Stimulated activated memory B cell treated with anti-CD40 and anti-IgM and Interleukin-4, amounts not matched to agents 10 μg/mL and 1 μg/mL and 100 μg/mL, for 72 hours (primary cell): ENCODE results near the gene DDX49.

ENCODE experiments used
- ATAC-seq: fragments of 150-1000 bp; cut with Tn5 transposase; 2 replicates; pipeline ENCODE4 v1.10.0; 2021
- H3K27ac Mint-ChIP-seq: one replicate; pipeline ENCODE4 v1.8.0; 2022; ENCODE audit warnings: mild to moderate bottlenecking, mixed read lengths
- H3K27me3 Mint-ChIP-seq: one replicate; pipeline ENCODE4 v1.8.0; 2022; ENCODE audit warnings: mixed read lengths
- H3K36me3 Mint-ChIP-seq: one replicate; pipeline ENCODE4 v1.8.0; 2022; ENCODE audit warnings: mixed read lengths
- H3K4me1 Mint-ChIP-seq: one replicate; pipeline ENCODE4 v1.8.0; 2022; ENCODE audit warnings: mixed read lengths
- H3K4me3 Mint-ChIP-seq: one replicate; pipeline ENCODE4 v1.8.0; 2022; ENCODE audit warnings: mild to moderate bottlenecking, moderate library complexity, mixed read lengths
- H3K9me3 Mint-ChIP-seq: one replicate; pipeline ENCODE4 v1.8.0; 2022; ENCODE audit warnings: mixed read lengths

The DDX49 gene

DNA sequence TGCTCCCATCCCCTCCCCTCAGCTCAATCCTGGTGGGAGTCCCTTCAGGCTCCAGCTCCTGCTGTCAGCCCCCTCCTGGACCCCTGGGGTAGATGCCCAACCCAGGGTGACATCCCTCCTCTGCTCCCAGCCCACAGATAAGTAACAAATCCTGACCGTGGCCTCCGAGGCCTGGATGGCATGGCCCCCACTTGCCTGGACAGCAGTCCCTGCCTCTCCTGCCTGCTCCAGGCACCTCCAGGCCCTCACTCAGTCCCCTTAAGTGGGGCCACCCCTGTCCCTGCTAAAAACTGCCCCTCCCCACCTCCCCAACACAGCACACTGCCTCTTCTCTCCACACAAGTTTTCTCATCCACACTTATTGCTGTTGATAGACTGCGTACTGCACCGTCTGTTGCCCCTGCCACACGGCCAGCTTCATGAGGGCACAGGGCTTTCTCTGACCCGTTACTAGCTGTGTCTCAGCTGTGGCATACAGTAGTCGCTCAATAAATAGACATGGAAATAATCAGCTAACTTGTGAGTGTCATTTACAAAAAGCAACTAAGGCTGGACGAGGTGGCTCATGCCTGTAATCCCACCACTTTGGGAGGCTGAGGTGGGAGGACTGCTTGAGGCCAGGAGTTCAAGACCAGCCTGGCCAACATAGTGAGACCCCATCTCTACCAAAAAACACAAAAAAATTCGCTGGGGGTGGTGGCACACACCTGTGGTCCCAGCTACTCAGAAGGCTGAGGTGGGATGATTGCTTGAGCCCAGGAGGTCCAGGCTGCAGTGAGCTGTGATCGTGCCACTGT, 29.4 kb upstream of the DDX49 start:
- Mint-ChIP-seq H3K27ac (no peak overlapping the region), H3K4me3 (no peak overlapping the region), H3K9me3 (no peaks in the 10 kb centered on the region), H3K4me1 (peaks cover 2% of the 10 kb centered on the region), H3K27me3 (peaks cover 54% of the 10 kb centered on the region), H3K36me3 (no peaks in the 10 kb centered on the region)
- no peak for ATAC-seq

DNA sequence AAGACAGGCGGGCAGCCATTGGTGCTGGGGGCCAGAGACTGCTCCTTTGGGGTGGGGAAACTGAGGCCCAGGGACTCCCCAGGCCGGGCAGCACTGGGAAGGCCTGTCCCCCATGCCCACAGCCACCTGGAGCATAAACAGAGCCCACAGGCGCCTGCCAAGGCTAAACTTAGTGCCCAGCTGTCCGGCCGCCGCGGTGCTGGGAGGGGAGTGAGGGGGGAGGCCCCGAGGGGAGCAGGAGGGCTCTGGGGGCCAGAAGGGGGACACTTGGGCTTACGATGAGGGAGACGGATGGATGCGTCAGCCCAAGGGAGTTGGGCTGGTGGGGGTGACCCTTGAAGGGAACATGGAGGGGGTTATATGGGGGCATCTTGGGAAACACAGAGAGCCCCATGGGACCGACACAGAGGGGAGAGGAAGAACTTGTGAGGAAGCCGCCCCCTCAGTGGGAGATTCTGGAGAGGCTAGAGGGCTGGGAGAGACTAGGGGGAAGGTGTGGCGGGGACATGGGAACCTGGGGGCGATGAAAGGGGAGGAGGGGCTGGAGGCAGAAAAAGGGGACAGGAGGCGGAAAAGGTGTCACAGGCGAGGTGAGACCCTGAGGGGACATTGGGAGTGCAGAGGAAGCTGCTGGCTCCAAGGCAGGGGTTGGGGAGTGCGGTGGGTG, 25.8 kb upstream of the DDX49 start:
- peaks cover 2% of the 10 kb centered on the region for H3K36me3 Mint-ChIP-seq
- no peaks in the 10 kb centered on the region for H3K9me3 Mint-ChIP-seq
- no peak overlapping the region for H3K27ac Mint-ChIP-seq
- ATAC-seq, result no peak
- peaks cover 21% of the 10 kb centered on the region for H3K4me1 Mint-ChIP-seq
- H3K4me3 Mint-ChIP-seq, result no peak overlapping the region
- H3K27me3 Mint-ChIP-seq, result peaks cover 63% of the 10 kb centered on the region

DNA sequence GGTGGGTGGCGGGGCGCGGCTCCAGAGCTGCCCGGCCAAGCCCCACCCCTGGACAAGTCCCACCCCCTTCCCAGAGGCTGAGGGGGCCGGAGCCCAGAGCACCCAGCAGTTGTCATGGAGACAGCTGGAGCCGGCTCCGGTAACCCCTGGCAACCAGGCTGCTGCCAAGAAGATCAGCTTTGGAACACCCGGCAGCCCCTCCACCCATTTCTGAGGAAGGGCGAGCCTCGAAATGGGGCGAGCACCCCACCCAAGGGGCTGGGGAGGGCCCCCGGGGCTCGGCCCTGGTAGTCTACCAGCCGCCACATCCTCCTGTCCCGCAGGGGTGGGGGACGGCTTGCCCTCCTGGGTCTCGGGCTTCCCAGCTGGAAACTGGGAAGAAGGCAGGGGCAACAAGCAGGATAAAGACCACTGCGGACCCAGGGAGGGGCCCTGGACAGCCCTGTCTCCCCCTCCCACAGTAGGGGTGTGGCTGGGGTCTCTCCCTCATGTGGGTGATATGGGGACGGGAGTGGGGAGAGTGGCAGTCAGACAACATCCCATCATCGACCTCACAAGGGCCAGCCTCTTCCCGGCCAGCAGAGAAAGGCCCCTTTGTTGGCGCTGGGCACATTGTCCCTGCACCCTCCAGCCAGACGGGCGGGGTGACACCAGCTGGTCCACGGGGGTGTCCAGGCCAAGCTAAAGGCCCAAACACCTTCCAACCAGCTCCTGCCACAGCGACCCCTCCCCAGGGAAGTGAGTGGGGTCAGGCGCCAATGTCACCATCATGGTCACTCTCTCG, 25.1 kb upstream of the DDX49 start:
- no peak for ATAC-seq
- no peak overlapping the region for H3K27ac Mint-ChIP-seq
- H3K4me3 Mint-ChIP-seq, result no peak overlapping the region
- peaks cover 21% of the 10 kb centered on the region for H3K4me1 Mint-ChIP-seq
- H3K27me3 Mint-ChIP-seq, result peaks cover 58% of the 10 kb centered on the region
- H3K36me3 Mint-ChIP-seq, result peaks cover 9% of the 10 kb centered on the region
- H3K9me3 Mint-ChIP-seq, result no peaks in the 10 kb centered on the region

DNA sequence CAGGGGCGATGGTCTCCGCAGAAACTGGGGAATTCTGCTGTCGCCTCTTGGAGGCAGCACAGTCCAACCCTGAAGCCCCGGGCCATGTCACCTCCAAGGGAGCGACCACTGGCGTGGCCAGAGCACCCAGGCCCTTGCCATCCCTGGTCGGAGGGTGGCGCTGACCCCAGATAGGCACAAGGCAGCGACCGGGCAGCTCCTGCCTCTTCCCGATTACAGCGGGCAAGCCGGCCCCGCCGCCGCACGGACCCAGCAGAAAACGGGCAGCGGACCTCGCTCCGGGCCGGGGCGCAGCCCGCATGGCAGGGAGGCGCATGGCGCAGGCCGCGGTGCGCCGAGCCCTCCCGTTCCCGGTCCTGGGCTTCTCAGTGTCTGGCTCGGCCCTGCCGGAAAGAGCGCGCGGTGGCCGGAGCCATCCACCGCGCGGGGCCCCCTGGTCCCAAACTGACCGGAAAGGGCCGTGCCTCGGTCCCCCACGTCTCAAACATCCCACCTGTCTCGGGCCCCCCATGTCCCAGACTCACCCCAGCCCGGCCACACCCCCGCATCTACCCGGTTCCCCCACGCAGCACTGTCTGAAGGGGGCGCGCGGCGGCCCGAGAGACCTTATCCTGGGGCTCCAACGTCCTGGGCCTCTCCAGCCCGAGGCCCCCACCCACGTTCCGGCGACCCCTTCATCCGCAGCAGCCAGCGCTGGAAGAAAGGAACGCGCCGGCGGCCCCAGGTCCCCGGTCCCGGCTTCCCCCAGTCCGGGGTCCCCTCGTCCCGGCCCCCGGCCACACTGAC, 24.3 kb upstream of the DDX49 start:
- Mint-ChIP-seq H3K4me3 (peak overlapping the region; percentile 59), H3K27ac (no peak overlapping the region), H3K9me3 (no peaks in the 10 kb centered on the region), H3K27me3 (peaks cover 50% of the 10 kb centered on the region), H3K4me1 (peaks cover 21% of the 10 kb centered on the region), H3K36me3 (peaks cover 17% of the 10 kb centered on the region)
- ATAC-seq, result no peak

DNA sequence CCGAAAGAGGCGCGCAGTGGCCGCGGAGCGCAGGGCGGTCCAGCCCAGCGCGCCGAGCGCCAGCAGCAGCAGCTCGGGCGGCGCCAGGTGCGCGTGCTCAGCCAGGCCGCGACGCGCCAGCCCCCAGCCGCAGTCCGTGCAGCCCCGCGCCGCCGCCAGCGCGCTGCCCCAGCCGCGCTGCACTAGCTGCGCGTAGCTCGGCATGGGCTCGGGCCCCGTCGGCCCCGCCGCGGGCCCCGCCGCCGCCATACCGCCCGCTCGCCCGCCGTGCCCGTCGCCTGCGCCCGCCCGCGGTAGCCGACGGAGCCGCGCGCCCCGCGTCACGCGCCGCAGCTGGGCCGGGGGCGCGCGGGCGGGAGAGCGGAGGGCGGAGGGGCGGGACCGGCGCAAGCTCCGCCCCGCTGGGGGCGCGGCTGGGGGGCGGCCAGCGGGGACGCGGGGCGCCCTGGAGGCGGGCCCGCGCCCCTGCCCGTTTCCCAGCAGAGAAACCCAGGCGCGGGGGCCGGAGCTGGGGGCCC, 23.6 kb upstream of the DDX49 start, which contains the start of gene CERS1:
CERS1 (minus strand) TSS at position 335 of the 518 bp plus-strand sequence; CDS start at position 249, 86 bp downstream.
- peaks cover 46% of the 10 kb centered on the region for H3K27me3 Mint-ChIP-seq
- no peak within 1 kb of the TSS for H3K27ac Mint-ChIP-seq
- H3K36me3 Mint-ChIP-seq, result peaks cover 23% of the 10 kb centered on the region
- H3K4me3 Mint-ChIP-seq, result peak within 1 kb of the TSS; percentile 69
- H3K9me3 Mint-ChIP-seq, result no peaks in the 10 kb centered on the region
- peak; percentile 22 for ATAC-seq
- H3K4me1 Mint-ChIP-seq, result peaks cover 21% of the 10 kb centered on the region

DNA sequence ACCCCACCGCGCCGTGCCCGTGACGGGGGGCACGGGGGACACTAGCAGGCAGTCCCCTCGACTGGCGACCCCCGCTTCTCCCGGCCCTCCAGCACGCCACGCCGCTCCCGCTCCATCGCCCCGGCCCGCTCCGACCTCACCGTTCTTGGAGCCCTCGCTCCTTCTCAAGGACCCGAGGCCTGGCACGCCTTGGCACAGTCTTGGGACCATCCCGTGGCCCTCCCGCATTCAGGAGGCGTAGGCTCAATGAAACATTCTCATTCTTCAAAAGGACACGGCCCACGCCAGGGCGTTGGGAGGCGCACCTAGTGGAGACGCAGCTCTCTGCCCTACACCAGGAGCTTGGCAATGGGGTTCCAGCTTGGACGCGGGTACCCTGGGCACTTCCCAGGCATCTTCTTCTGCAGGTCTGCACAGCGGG, 23.1 kb upstream of the DDX49 start:
- H3K9me3 Mint-ChIP-seq, result no peaks in the 10 kb centered on the region
- H3K36me3 Mint-ChIP-seq, result peaks cover 27% of the 10 kb centered on the region
- peak overlapping the region; percentile 69 for H3K4me3 Mint-ChIP-seq
- peaks cover 46% of the 10 kb centered on the region for H3K27me3 Mint-ChIP-seq
- H3K4me1 Mint-ChIP-seq, result peaks cover 21% of the 10 kb centered on the region
- no peak for ATAC-seq
- no peak overlapping the region for H3K27ac Mint-ChIP-seq

DNA sequence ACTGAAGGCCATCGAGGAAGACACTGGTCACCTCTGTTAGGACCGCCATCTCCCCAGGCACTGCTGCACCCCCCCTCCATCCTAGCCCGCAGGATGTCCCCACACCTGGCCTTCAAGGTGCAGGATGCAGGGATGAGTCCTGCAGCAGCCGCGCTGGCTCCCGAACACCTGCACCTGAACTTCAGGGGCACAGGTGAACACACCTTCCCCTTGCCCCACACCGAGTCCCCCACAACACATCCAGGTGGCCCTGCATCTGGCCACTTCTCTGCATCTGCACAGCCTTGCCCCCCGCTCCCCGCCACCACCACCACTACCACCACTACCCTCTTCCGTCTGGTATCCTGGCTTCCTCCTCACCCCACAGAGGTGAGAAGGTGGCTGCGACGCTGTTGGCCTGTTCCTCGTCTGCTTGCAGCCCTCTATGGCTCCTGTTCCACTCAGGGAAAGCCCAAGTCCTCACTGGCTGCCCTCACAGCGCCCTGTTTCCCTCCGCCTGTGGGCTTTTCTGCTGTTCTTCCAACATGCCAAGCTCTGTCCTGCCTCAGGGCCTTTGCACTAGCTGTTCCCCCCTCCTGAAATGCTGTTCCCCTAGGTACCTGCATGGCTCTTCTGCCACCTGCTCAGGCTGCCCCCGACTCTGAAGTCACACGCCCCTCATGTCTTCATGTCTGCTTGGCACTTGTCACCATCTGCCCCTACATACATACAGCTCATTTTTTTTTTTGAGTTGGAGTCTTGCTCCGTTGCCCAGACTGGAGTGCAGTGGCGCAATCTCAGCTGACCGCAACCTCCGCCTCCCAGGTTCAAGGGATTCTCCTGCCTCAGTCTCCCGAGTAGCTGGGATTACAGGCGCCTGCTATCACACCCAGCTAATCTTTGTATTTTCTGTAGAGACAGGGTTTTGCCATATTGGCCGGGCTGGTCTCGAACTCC, 22.2 kb upstream of the DDX49 start:
- H3K27ac Mint-ChIP-seq, result no peak overlapping the region
- no peak for ATAC-seq
- peak overlapping the region; percentile 2 for H3K4me3 Mint-ChIP-seq
- peaks cover 29% of the 10 kb centered on the region for H3K36me3 Mint-ChIP-seq
- H3K4me1 Mint-ChIP-seq, result peaks cover 21% of the 10 kb centered on the region
- H3K27me3 Mint-ChIP-seq, result peaks cover 39% of the 10 kb centered on the region
- H3K9me3 Mint-ChIP-seq, result no peaks in the 10 kb centered on the region

DNA sequence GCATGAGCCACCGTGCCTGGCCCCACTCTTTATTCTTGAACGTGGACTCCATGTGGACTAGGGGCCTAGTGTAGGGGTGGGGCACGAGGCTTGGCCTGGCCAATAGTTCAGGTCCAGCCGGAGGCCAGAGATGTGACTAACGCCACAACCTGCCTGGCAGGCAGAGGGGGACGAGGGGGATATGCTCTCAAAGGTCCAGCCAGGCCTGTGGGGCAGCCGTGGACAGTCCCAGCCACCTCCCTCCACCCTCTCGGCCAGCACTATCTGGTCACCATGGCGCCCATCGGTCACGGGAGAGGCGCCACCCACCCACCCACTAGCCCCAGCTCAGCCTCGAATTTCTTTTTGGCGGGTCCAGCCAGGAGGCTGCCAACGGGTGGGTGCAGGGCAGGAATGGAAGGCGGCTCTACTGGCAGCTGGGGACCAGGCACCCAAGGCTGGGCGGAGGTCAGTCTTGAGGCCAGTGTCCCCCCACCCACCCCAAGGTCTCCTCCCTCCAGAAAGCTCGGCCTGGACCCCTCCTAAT, 21.4 kb upstream of the DDX49 start:
- Mint-ChIP-seq H3K27me3 (peaks cover 31% of the 10 kb centered on the region), H3K36me3 (peaks cover 37% of the 10 kb centered on the region), H3K9me3 (no peaks in the 10 kb centered on the region), H3K4me3 (no peak overlapping the region), H3K27ac (no peak overlapping the region), H3K4me1 (peaks cover 21% of the 10 kb centered on the region)
- no peak for ATAC-seq

DNA sequence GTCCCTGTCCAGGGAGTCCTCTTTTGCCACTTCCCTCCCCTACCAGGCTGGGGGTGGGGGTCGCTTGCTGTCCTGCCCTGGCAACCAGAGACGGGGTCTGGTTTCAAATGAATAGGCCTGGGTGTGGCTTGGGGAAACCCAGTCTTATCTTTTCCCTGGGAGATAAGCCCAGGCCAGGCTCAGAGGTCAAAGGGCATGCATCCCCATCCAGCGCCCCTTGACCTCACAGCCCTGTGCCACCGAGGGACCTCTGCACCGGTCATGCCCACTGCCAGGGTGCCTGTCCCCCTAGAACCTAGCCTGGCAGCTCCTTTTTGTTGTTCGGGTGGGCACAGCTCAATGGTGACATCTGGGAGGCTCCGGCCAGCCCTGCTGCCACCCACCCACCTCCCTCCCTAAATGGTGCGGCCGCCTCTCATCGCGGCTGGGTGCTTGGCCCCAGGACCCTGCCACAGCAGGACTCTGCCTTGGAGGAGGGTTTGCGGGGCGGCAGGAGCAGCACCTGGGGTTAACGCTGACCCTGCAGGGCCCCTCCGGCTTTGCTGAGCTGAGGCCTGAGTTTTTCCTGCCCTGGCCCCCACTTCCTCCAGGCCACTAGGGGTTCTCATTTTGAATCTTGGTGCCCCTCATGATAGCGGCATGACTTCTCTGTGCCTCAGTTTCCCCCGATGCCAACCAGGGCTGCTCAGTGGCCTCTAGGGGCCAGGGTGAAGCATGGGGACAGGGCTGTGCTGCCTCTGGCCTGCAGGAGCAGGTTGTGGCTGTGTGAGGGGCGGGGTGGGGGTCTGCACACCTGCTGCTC, 20.7 kb upstream of the DDX49 start:
- no peaks in the 10 kb centered on the region for H3K9me3 Mint-ChIP-seq
- H3K27ac Mint-ChIP-seq, result no peak overlapping the region
- no peak for ATAC-seq
- no peak overlapping the region for H3K4me3 Mint-ChIP-seq
- H3K4me1 Mint-ChIP-seq, result peaks cover 21% of the 10 kb centered on the region
- peaks cover 24% of the 10 kb centered on the region for H3K27me3 Mint-ChIP-seq
- peaks cover 43% of the 10 kb centered on the region for H3K36me3 Mint-ChIP-seq

DNA sequence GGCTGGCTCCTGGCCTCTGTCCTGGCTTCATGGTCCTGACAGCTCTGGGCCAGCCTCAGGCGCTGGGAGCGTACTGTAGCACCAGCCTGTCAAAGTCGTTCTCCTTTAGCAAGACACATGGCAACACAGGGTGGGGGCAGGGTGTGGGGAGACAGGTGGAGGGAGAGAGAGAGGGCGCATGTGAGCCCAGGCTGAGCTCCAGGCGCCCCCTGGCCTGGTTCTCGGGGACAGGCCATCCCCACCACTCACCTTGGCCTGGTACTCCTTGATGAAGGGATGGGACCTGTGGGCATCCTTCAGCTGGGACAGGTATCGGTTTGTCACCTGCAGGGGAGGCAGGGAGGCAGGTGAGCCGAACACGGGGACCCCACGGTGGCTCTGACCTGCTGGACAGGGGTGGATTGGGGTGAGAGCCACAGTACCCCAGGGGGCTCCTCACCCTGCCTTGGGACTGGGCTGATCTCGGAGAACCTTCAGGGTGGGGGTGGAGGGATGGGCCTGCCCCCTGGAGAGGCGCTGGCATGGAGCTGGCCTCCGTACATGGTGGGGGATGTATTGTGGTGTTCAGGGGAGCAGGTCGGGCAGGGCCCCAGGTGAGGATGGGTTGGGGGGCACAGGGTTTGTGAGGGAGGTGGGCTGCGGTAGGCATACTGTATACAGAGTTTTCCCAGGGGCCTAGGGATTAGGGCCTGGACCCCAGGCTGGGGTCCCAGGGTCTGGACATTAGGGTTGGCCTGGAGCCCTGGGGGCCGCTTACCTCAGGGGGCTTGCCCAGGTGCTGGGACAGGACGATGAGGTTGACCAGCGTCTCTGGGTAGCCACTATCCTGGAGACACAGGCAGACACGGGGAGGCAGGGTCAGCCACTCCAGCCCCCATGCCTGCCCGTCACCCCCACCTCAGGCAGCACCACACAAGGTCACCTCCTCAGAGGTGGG, 19.6 kb upstream of the DDX49 start:
- peaks cover 47% of the 10 kb centered on the region for H3K36me3 Mint-ChIP-seq
- no peak overlapping the region for H3K27ac Mint-ChIP-seq
- no peaks in the 10 kb centered on the region for H3K9me3 Mint-ChIP-seq
- H3K27me3 Mint-ChIP-seq, result peaks cover 20% of the 10 kb centered on the region
- no peak for ATAC-seq
- peaks cover 21% of the 10 kb centered on the region for H3K4me1 Mint-ChIP-seq
- no peak overlapping the region for H3K4me3 Mint-ChIP-seq

DNA sequence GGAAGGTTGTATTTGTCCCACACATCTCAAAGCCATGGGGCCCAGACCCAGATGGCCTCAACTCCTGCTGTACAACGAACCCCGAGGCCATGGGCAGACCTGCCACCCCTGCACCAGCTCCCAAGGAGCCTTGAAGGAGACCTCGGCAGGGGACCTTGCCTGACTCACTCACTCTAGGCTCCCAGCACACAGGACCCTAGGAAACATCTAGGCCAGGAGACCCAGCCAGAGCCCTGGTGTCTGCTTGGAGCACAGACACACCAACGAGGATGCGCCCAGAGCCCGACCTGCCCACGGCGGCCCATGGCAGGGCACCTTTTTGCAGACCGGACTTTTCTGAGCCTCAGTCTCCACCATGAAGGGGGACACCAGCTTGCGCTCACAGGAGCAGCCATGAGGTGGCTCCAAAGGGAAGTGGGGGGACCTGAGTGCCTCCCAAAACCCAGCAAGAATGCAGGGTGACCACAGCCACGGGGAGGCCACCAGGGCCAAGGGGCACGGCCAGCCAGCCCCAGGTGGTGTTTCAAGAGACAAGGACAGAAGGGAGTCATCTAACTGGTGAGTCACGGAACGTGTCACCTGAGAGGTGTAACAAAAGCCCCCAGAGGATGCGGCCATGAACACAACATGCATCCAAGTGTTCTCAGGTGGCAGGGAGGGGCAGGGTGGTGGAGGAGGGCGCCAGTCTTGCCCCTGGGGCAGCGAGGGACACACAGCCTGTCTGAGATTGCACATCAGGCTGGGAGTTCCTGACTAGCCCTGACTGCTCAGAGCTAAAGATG, 18.6 kb upstream of the DDX49 start:
- H3K9me3 Mint-ChIP-seq, result no peaks in the 10 kb centered on the region
- H3K4me3 Mint-ChIP-seq, result no peak overlapping the region
- no peak overlapping the region for H3K27ac Mint-ChIP-seq
- no peak for ATAC-seq
- H3K36me3 Mint-ChIP-seq, result peaks cover 57% of the 10 kb centered on the region
- peaks cover 20% of the 10 kb centered on the region for H3K27me3 Mint-ChIP-seq
- peaks cover 17% of the 10 kb centered on the region for H3K4me1 Mint-ChIP-seq
